ENCODE data around the gene MLXIP.
"Not testable (repeated sequence)": the region's sequence is repeated elsewhere in the genome, so short reads cannot be mapped to it uniquely, and the experiment has no call there.

MLXIP gene, protein sequence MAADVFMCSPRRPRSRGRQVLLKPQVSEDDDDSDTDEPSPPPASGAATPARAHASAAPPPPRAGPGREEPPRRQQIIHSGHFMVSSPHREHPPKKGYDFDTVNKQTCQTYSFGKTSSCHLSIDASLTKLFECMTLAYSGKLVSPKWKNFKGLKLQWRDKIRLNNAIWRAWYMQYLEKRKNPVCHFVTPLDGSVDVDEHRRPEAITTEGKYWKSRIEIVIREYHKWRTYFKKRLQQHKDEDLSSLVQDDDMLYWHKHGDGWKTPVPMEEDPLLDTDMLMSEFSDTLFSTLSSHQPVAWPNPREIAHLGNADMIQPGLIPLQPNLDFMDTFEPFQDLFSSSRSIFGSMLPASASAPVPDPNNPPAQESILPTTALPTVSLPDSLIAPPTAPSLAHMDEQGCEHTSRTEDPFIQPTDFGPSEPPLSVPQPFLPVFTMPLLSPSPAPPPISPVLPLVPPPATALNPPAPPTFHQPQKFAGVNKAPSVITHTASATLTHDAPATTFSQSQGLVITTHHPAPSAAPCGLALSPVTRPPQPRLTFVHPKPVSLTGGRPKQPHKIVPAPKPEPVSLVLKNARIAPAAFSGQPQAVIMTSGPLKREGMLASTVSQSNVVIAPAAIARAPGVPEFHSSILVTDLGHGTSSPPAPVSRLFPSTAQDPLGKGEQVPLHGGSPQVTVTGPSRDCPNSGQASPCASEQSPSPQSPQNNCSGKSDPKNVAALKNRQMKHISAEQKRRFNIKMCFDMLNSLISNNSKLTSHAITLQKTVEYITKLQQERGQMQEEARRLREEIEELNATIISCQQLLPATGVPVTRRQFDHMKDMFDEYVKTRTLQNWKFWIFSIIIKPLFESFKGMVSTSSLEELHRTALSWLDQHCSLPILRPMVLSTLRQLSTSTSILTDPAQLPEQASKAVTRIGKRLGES

DNA sequence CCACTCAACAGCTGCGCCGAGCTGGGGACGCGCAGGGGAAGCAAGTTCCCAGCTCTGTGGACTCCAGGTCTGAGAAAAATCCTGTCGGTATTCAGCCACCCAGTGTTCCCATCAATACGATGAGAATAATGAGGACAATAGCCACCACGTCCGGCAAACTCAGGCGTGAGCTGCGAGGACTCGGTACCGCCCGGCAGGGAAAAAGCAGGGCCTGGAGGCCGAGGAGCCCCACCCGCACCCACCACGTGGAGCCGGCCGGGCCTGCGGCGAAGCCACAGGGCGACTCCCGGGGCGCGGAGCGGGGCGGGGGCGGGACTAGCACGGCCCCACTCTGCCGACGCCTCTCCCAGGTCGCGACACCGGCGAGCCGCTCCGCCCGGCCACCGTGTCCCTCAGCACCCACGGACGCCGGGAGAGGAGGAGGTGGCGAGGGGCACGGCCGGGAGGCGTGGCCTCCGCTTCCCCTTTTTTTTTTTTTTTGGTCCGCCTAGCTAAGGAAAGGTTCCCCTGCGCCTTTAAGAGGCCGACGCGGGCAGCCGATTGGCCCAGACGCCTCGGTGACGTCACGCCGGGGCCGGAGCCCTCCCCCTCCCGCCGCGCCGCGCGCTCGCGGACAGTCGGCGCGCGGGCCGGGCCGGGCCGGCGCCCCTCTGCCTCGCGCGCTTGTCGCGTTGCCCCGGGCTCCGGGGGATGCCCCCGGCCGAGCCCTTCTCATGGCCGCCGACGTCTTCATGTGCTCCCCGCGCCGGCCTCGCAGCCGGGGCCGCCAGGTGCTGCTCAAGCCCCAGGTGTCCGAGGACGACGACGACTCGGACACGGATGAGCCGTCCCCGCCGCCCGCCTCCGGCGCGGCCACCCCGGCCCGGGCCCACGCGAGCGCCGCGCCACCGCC is at the start of gene MLXIP:
TSS of gene MLXIP (plus strand) at position 616 of the 892 bp plus-strand sequence. CDS start at position 714, 98 bp downstream.
- peak; percentile 90 for DNase-seq

DNA sequence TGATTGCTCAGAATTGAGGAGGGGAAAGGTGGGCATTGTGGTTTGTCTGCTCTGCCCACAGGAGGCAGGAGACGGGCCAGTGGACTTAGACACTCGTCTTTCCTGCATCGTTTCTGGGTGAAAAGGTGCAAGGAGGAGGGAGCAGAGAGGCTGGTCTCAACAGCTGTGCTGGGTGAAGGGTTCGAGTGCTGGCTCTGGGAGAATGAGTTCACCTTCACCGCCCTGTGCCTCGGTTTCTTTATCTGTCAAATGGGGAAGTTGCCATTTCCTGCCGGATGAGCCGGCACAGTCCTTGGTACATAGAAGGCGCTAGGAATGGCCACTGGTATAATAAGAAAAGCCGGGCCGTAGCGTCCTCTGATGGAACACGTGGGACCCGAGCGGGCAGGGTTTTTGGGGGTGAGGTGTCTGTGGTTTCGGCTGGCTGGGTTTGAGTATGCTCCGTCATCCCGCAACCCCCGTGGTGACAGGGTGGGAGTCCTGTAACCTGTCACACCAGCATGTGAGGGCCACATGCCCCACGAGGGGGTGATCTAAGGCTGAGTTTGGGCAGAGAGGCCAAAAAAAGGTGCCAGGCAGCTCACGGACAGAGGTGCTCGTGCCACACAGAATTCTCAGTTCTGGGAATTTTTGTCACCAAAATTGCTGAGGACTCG is 49.5 kb upstream of the MLXIP start:
- DNase-seq = no peak

DNA sequence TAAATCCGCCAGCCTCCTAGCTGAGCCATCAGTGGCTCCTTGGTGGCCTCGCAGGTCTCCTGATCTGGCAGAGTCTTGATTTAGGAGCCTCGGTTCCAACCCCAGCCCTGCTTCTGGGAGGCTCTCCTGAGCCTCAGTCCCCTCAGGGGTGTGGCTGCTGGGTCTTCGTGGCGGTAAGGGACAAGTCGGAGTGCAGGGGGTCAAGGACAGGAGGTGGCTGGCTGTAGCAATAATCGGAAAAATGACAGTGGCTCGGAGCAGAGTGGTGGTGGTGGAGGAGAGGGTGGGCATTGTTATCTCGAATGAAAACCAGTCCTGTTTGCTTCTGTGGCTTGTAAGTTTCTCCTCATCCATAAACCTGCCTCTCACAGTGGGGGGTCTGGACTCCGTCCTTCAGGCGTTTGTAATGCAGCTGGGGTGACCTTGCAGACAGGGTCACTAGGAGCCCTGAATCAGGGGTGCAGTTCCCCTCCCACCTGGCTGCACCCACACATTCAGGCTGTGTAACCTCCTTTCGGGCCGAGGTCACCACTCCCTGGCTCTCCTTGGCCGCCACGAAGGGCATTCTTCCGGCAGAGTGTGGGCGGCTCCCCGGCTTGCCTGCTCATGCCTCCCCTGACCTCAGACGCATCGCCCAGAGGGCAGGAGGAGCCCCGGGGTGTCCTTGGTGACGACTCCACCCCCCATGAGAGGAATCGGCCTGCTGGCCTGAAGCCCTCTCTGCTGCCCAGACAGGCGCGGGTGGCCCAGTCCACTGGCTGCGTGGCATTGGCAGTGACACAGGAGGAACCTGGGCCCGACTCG is 48.7 kb upstream of the MLXIP start:
- DNase-seq = no peak

DNA sequence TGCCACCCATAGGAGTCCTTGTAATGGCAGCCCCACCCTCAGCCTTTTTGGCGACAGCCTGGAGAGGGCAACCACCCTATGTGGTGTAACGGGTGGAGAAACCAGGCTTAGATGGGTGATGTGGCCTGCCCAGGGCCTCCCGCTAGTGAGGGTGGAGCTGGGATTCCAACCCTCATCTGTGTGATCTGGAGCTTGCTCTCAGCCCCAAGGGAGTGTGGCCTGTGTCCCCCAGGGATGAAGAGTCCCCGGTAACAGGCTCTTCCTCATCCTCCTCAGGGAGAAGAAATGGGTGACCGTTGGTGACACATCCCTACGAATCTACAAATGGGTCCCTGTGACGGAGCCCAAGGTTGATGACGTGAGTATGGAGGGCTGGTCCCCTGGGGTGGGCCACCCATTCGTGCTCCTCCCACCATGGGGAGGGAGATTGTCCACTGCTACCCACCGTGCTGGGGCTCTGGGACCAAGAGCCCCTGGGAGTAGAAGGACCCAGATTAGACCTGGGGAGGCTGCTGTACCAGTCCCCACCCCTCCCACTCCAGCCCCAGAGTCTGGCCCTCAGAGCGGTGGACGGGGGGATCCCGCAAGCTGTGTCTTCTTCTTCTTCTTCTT is 48.0 kb upstream of the MLXIP start:
- no peak for DNase-seq

DNA sequence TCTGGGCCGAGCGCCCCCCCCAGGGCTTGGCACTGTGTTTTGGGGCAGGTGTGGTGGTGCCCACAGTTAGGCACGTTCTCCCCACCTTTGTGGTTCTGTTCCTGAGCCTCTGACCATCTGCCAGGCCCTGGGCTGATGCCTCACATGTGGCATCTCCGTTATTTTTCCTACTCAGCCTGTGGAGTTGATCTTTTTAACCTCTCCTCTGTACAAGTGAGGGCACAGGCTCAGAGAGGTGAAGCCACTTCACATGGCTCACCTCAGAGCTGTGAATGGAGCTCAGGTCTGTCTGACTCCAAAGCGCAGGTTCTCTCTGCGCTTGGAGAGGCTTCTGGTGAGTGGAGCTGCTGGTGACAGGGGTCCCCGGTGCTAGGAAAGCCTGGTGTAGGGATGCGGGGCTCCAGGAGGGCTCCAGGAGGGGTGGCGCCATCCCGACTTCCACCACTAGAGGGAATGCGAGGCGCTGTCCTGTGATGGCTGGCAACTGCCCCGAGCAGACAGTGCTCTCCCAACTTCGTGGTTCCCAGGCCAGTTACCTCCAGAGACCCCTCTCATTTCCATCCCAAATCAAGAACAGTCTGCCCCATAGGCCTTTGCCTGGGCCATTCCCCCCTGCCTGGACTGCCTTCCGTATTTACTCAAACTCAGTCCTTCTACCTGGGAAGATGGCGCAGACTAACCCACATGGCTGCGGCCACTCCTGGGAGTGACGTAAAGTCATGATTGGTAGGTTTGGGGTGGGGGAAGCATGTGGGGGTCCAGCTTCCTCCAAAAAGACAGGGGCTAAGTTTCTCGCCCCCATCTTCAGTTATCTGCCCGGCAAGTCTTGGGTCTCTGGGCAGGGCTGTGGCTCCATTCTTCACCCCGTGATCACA is 47.0 kb upstream of the MLXIP start:
- DNase-seq = no peak

DNA sequence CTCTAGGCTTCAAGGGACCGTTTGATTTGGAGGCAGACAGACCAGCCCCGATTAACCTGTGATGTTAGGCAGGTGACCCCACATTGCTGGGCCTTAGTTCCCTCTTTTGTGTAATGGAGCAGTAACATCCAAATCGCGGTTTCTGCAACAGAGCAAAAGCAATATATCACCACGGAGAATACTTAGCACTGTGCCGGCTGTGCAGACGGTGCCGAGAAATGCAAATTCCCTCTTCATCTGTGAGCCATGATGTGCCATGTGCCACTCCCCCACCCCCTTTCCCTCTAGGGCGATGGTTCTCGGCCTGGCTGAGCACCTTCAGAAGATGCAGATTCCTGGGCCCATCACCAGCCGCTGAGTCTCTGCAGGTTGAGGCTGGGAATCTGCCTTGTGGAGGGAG is 46.0 kb upstream of the MLXIP start:
- DNase-seq = no peak

DNA sequence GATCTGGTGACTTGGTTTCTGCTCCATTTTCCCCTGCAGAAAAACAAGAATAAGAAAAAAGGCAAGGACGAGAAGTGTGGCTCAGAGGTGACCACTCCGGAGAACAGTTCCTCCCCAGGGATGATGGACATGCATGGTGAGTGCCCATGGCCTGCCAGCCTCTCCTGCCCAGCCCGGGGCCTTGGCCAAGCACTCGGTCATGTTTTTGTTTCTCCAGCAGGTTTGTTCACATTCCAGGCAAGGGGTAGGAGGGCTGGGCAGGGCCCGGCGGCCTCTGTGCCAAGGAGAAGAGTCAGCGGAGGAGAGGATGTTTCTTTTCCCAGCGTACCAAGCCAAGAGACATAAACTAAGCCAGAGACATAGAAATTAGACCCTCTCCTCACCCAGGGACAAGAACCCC is 43.3 kb upstream of the MLXIP start:
- DNase-seq = no peak

DNA sequence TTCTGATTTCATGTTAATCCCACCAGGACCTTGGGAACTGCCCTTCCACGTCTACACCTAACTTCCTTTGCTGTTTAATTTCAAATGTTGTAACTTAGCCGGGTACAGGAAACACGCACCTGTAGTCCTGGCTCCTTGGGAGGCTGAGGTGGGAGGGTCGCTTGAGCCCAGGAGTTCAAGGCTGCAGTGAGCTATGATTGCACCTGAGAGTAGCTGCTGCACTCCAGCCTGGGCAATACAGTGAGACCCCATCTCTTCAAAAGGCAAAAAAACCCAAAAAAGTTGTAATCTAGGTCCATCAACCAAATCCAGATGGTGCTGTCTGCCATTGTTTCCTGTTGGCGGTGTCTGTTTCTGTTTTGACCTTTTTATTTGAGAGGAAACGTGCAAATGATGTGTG is 42.4 kb upstream of the MLXIP start:
- no peak for DNase-seq

DNA sequence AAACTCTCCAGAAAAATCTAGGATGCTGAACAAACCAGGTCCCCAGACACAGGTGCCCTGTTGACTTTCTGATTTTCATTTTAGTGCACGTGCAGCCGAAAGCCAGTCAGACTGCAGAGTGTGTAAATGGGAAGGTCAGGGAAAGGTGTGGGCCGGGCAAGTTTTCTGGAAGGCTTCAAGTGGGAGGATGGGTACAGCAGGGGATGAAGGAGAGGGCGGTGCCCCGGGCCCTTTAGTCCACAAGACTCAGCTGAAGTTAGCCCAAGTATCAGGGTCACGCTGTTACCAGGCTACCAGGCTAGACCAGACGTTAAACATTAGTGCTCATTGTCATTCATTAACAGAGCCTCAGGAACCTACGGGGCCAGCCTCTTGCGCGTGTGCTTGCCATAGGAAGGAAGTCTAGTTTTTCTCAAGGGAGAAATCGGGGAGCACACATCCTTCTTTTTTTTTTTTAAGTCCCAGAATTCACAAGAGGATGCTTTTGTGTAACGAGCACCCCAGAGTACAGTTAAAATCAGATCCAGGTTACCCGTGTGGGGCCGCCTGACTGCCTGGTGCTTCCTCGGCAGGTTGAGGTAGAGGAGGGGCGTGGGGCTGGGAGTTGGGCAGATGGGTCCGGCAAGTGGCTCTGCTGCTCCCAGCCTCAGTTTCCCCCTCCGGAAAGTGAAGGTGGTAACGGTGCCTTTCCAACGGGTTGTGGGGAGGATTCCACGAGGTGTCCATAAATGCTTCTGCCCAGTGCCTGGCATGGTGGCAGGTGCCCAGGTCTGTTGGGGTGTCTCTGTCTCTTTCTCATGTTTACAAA is 37.8 kb upstream of the MLXIP start:
- DNase-seq = no peak

DNA sequence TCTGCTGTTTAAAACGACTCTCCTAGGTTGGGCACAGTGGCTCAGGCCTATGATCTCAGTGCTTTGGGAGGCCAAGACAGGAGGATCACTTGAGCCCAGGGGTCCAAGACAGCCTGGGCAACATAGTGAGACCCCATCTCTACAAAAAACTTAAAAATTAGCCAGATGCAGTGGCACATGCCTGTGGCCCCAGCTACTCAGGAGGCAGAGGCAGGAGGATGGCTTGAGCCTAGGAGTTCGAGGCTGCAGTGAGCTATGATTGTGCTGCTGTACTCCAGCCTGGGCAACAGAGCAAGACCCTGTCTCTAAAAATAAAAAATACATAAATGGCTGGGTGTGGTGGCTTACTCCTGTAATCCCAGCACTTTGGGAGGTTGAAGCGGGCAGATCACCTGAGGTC is 37.1 kb upstream of the MLXIP start:
- not testable (repeated sequence) for DNase-seq

DNA sequence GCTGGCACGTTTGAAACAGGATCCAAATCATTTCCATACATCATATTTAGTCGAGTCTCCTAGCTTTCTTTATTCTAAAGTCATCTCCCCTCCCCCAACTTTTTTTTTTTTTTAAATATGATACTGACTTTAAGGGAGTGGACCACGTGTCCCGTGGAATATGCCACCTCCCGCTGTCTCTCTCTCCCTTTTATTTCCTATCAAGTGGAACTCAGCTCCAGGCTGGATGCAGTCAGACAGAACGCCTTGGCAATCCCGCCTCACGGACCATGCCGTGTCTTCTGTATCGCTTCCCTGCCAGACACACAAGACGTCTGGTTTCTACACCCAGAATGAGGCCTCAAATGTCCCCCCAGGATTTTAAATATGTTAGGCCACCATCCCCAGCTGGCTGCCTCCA is 35.6 kb upstream of the MLXIP start:
- DNase-seq = no peak

DNA sequence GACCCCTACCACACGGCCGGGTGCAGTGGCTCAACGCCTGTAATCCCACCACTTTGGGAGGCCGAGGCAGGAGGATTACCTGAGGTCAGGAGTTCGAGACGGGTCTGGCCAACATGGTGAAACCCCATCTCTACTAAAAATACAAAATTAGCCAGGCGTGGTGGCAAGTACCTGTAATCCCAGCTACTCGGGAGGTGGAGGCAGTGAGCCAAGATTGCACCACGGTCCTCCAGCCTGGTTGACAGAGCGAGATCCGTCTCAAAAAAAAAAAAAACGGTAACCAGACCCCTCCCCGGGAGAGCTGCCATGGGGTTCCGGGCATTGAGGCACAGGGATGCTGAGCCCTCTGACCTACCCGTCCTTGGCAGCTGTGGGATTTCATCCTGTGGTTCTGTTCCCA is 35.1 kb upstream of the MLXIP start:
- no peak for DNase-seq

DNA sequence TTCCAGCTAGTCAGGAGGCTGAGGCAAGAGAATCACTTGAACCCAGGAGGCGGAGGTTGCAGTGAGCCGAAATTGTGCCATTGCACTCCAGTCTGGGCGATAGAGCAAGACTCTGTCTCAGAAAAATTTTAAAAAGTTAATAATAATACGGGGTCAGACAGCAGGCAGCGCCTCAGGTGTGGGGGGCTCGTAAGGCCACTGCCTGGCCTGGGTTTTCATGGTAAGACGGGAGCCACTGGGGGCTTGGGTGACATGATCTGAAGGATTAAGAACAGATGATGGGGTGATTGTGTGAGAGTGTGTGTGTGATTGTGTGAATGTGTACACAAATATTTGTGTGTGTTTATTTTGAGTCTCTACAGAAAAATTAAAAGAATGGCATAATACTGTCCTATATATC is 33.3 kb upstream of the MLXIP start:
- no peak for DNase-seq

DNA sequence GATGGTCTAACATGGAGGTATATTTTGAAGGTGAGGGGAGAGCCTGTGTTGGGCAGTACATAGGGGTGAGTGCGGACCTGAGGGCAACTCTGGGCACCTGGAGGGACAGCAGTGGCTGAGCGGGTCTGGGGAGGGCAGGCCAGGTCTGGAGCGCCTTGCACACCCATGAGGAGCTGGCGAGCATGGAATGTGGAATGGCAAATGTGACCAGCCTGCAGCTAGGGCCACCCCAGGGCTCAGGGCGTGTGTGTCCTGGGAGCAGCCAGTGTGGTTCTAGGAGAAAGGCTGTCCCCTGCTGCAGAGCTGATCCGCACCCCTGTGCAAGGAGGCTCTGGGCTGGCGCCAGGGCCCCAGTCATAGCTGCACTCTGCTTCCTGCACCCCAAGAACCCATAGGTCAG is 32.4 kb upstream of the MLXIP start:
- no peak for DNase-seq

DNA sequence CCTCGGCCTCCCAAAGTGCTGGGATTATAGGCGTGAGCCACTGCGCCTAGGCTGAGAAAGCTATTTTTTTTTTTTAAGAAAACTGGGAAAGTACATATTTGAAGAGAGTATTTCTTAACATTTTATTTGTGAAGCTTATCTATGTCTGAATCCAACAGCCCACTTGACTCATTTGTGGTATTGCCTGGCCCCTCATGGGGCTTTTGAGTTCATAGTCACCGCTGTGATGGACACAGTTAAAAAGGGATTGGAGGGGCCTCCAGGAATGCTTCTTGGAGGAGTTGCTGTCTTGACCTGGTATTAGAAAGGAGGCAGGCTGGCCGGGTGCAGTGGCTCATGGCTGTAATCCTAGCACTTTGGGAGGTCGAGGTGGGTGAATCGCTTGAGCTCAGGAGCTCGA is 30.4 kb upstream of the MLXIP start:
- DNase-seq = no peak

DNA sequence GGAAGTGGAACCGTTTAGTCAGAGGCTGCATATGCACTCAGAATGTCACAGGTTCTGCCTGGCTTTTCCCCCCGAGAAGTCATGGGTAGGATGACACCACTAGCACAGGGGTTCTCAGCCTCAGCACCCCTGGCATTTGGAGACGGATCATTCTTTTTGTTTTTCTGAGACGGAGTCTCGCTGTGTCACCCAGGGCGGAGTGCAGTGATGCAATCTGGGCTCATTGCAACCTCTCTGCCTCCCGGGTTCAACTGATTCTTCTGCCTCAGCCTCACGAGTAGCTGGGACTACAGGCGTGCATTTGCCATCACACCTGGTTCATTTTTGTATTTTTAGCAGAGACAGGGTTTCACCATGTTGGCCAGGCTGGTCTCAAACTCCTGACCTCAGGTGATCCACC is 28.7 kb upstream of the MLXIP start:
- no peak for DNase-seq

DNA sequence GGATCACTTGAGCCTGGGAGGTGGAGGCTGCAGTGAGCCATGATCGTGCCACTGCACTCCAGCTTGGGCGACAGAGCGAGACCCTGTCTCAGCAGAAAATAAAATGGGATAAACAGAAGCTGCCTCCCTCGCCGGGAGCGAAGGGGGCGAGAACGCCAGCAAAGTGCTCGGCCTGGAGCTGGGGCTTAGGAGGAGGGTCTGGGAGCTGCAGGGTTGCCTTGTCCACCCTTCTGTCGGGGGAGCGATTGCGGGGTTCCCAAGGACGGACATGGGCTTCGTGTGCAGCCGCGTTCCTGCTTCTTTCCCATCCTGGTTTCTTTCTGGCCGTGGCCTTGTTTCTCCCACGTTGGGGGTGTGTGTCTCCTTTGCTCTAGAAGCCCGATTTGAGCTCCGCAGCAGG is 27.9 kb upstream of the MLXIP start:
- DNase-seq = no peak

DNA sequence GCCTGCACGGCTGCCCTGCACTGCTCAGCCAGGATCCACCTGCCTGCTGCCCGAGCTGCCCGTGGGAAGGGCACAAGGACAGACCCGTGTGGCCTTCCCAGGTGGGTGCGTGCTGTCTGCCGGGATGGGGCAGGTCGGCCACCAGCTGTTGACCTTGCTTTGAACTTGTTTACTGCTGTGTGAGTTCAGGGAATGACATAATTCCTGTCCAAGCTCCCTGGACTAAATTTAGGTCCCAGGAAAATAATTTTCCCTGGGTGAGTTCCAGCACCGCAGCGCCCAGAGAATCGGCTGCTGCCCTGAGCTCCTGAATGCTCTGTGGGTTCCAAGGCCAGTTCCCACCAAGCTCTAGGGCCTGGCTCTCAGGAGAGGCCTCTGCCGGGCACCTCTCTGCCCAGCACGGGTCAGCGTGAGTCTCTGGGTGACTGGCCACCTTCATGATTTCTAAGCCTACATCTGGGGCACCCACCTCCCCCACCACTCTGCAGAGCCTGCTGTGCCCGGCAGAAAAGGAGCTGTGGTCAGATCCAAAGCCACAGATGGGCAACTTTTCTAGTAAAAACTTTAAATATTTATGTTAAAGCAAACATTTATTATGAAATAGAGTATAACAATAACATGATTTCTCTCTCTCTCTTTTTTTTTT is 27.2 kb upstream of the MLXIP start:
- no peak for DNase-seq

DNA sequence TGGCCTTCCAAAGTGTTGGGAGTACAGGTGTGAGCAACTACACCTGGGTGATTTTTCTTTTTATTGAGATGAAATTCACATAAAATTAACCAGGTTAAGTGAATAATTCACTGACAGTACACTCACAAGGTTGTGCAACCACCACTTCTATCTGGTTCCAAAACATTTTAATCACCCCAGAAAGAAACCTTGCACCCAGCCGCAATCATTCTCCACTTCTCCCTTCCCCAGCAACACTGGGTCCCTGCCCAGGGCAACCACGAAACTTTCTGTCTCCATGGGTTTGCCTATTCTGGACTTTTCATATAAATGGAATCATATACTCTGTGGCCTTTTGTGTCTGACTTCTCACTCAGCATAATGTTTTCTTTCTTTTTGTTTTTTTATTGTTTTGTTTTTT is 26.3 kb upstream of the MLXIP start:
- no peak for DNase-seq

All from NCI-H2107 (cell line).